WI38 (cell line): ENCODE data around the gene HS3ST5.
A peak's percentile ranks its signal among the peaks of the same experiment; 100 is the strongest.

Experiments
- H3K4me3 ChIP-seq: 2 replicates; pipeline ENCODE4 v1.5.1; 2011; ENCODE audit warnings: low read depth, mild to moderate bottlenecking, control low read depth, low read length
- CTCF ChIP-seq: IDR thresholded peaks from 2 replicates; pipeline ENCODE4 v1.5.1; 2012; ENCODE audit warnings: low read depth, mild to moderate bottlenecking, control low read depth, low read length

Gene HS3ST5

DNA sequence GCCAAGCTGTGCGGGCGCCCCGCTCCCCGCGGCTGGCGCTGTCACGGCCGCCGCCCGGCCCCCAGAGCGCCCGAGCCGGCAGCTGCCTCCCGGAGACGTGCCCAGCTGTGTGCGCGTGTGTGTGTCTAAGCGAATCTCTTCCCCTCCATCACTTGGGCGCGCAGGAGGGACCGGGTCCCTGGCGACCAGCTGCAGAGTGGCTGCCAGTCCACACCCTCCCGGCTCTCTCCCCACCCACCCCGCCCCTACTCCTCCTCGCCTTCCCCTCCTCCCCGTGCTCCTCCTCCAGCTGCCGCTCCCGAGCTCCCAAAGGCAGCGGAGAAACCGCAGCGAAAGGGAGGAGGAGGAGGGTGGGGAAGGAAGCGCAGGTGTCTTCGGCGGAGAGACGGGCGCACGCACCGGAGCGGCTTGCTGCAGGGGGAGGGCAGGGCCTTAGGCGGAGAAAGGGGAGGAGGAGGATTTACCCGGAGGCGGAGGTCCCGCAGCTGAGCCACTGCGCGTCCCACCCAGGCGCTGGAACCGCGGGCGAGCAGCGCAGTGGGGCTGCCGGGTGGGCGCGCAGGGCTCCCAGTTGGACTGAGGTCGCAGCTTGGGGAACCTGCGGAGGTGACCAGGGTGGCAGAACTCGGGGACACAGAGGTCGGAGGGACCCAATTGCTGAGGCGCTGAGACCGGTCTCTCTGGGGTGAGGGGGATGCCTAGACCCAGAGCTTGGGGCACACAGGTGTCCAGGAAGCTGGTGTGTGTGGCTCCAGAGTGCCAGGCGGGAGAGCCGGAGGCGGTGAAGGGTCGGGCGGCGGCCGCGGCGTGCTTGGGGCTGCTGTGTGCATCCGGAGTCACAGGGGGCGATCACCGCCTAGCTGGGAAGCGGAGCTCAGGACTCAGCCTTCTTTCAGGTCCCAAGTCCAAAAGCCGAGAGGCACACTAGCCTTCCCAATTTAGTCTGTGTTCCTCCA is at the start of gene HS3ST5:
Gene HS3ST5 (minus strand): TSS at position 198 of the 956 bp plus-strand sequence. CDS start 280,178 bp downstream, outside the sequence.
- TF ChIP-seq CTCF, result peak; percentile 41; the same call in 1 of the 2 replicates
- peak within 1 kb of the TSS; percentile 74 for H3K4me3 ChIP-seq

- no peak for TF ChIP-seq CTCF
- no peak overlapping the region for H3K4me3 ChIP-seq
These were observed 47.4 kb upstream of the HS3ST5 start for GRCh38 chr6:114390176-114390575.

DNA sequence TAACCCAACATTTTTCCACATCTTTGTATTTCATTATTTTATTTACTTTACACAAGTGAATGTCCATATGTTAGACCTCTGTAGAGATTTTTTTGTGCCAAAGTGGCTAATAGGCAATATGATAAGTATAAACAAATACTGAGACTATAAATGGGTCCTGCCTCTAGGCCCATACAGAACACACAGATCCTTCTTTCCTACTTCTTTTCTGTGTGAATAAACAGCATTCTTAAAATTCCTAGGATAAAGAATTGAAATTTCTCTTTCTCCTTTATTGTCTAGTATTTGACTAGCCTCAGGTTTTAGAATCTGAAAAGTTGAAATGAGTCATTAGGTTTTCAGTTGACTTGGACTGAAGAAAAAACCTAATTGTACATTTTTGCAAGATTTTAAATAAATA is 46.3 kb upstream of the HS3ST5 start:
- H3K4me3 ChIP-seq, result no peak overlapping the region

DNA sequence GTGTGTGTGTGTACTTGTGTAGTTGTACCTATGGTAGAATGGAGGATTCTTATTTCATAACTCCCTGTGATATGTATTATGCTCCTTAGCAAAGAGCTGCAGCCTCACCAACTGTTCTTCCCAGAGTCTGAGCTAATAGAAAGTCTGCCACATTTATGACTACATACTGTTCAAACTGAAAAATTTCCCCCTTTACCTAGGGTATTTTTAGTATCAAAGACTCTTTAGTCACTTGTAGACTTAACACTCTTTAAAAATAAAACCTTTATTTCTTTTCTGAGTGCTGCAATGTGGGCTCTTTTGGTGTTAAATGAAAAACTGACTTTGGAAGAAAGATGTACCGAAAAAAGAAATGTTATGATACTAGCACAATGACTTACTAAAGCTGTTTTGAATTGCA is 39.6 kb upstream of the HS3ST5 start:
- TF ChIP-seq CTCF, result no peak

More for the DNA sequence above, 46.3 kb upstream of the HS3ST5 start:
- no peak for TF ChIP-seq CTCF

GRCh38 chr6:114377881-114378280 is 35.1 kb upstream of the HS3ST5 start:
- peak overlapping the region; percentile 21; the same call in 1 of the 2 replicates for H3K4me3 ChIP-seq
- TF ChIP-seq CTCF, result no peak

More for the DNA sequence above, 39.6 kb upstream of the HS3ST5 start:
- H3K4me3 ChIP-seq, result no peak overlapping the region

GRCh38 chr6:114376611-114377175 is 33.9 kb upstream of the HS3ST5 start:
- TF ChIP-seq CTCF, result no peak
- H3K4me3 ChIP-seq, result no peak overlapping the region
